ENCODE results near the gene DPPA4. TPM values are rescaled to one million over a fixed set of nuclear protein-coding genes. Genes with fewer than 3 reads are reported as not detected.

The DPPA4 gene
- total RNA-seq, 4 donors from 2014 or later, result not detected

- no peak for TF ChIP-seq POLR2AphosphoS5 (IDR thresholded peaks at IDR 0.05)
- TF ChIP-seq POLR2A (IDR thresholded peaks at IDR 0.05), result no peak
- TF ChIP-seq EP300 (IDR thresholded peaks at IDR 0.05), result no peak
- no peak for TF ChIP-seq CTCF (IDR thresholded peaks at IDR 0.05)
- 73% methylated on average over 3 of the region's 3 CpGs for WGBS
- no peaks in the 10 kb centered on the region for H3K36me3 ChIP-seq
- no peaks in the 10 kb centered on the region for H3K4me1 ChIP-seq
- peaks cover 5% of the 10 kb centered on the region for H3K9me3 ChIP-seq
- no peak overlapping the region for H3K4me3 ChIP-seq
- no peak for DNase-seq (ENCODE audit: low spot score in 2 of 2)
- H3K27me3 ChIP-seq, result no peaks in the 10 kb centered on the region
- H3K27ac ChIP-seq, result no peak overlapping the region
Observed at GRCh38 chr3:109356442-109357155, 19.3 kb upstream of the DPPA4 start.

- Histone ChIP-seq H3K27ac (no peak overlapping the region), H3K9me3 (peaks cover 5% of the 10 kb centered on the region), H3K4me1 (no peaks in the 10 kb centered on the region), H3K27me3 (no peaks in the 10 kb centered on the region), H3K36me3 (no peaks in the 10 kb centered on the region), H3K4me3 (no peak overlapping the region)
- WGBS, result 52% methylated on average over 8 of the region's 8 CpGs
- no peak for TF ChIP-seq POLR2AphosphoS5 (IDR thresholded peaks at IDR 0.05)
- TF ChIP-seq EP300 (IDR thresholded peaks at IDR 0.05), result no peak
- no peak for TF ChIP-seq CTCF (IDR thresholded peaks at IDR 0.05)
- no peak for TF ChIP-seq POLR2A (IDR thresholded peaks at IDR 0.05)
- DNase-seq (ENCODE audit: low spot score in 2 of 2), result no peak
Observed at GRCh38 chr3:109355625-109356441, 18.5 kb upstream of the DPPA4 start.

- H3K4me1 ChIP-seq, result no peaks in the 10 kb centered on the region
- no peaks in the 10 kb centered on the region for H3K9me3 ChIP-seq
- H3K27ac ChIP-seq, result no peak overlapping the region
- H3K4me3 ChIP-seq, result no peak overlapping the region
- H3K27me3 ChIP-seq, result no peaks in the 10 kb centered on the region
- H3K36me3 ChIP-seq, result no peaks in the 10 kb centered on the region
- WGBS, result 48% methylated on average over 2 of the region's 2 CpGs
- no peak for TF ChIP-seq POLR2A (IDR thresholded peaks at IDR 0.05)
- TF ChIP-seq POLR2AphosphoS5 (IDR thresholded peaks at IDR 0.05), result no peak
- no peak for TF ChIP-seq CTCF (IDR thresholded peaks at IDR 0.05)
- no peak for TF ChIP-seq EP300 (IDR thresholded peaks at IDR 0.05)
- no peak for DNase-seq (ENCODE audit: low spot score in 2 of 2)
Observed at GRCh38 chr3:109353057-109353456, 15.7 kb upstream of the DPPA4 start.

- H3K4me1 ChIP-seq, result no peaks in the 10 kb centered on the region
- no peaks in the 10 kb centered on the region for H3K9me3 ChIP-seq
- H3K36me3 ChIP-seq, result no peaks in the 10 kb centered on the region
- H3K4me3 ChIP-seq, result no peak overlapping the region
- DNase-seq (ENCODE audit: low spot score in 2 of 2), result no peak
- no peaks in the 10 kb centered on the region for H3K27me3 ChIP-seq
- no peak for TF ChIP-seq CTCF (IDR thresholded peaks at IDR 0.05)
- TF ChIP-seq POLR2A (IDR thresholded peaks at IDR 0.05), result no peak
- no peak for TF ChIP-seq POLR2AphosphoS5 (IDR thresholded peaks at IDR 0.05)
- TF ChIP-seq EP300 (IDR thresholded peaks at IDR 0.05), result no peak
- H3K27ac ChIP-seq, result no peak overlapping the region
Observed at GRCh38 chr3:109351231-109351630, 13.9 kb upstream of the DPPA4 start.

- no peaks in the 10 kb centered on the region for H3K27me3 ChIP-seq
- WGBS, result 65% methylated on average over 3 of the region's 3 CpGs
Observed at GRCh38 chr3:109346770-109347295, 9.5 kb upstream of the DPPA4 start.

More at GRCh38 chr3:109346770-109347295, 9.5 kb upstream of the DPPA4 start:
- Histone ChIP-seq H3K27ac (no peak overlapping the region), H3K9me3 (no peaks in the 10 kb centered on the region), H3K4me3 (no peak overlapping the region), H3K36me3 (no peaks in the 10 kb centered on the region), H3K4me1 (no peaks in the 10 kb centered on the region)
- no peak for TF ChIP-seq CTCF (IDR thresholded peaks at IDR 0.05)
- no peak for TF ChIP-seq POLR2AphosphoS5 (IDR thresholded peaks at IDR 0.05)
- TF ChIP-seq POLR2A (IDR thresholded peaks at IDR 0.05), result no peak
- TF ChIP-seq EP300 (IDR thresholded peaks at IDR 0.05), result no peak
- DNase-seq (ENCODE audit: low spot score in 2 of 2), result no peak

Measured in suprapubic skin (tissue), 4 donors.